ENCODE results near the gene TMEM201.

The TMEM201 gene

DNA sequence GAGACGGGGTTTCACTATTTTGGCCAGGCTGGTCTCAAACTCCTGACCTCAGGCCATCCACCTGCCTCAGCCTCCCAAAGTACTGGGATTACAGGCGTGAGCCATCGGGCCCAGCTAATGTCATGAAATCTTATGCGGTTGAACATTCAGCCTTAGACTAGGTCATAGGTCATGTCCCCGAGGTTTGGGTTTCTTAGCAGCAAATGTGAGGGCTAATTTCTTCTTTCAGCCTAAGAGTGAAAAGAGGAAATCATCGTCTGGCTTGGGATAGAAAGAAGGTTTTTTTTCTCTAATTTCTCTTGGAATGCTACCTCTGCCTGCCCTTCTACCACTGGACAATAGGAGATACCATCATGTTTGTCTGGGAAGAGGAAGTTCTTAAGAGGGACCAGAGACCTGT is 44.8 kb downstream of the TMEM201 start:
- DNase-seq, result no peak
- H3K4me1 ChIP-seq (ENCODE audit: insufficient read depth, low read length), result peaks cover 46% of the 10 kb centered on the region
- no peaks in the 10 kb centered on the region for H4K20me1 ChIP-seq (ENCODE audit: insufficient read depth, low read length)
- peaks cover 56% of the 10 kb centered on the region for H3K36me3 ChIP-seq (ENCODE audit: insufficient read depth, low read length)
- no peak for TF ChIP-seq EZH2 (IDR thresholded peaks at IDR 0.05; ENCODE audit: borderline replicate concordance, low read depth, low read length, severe bottlenecking)
- TF ChIP-seq, protein P1, sequence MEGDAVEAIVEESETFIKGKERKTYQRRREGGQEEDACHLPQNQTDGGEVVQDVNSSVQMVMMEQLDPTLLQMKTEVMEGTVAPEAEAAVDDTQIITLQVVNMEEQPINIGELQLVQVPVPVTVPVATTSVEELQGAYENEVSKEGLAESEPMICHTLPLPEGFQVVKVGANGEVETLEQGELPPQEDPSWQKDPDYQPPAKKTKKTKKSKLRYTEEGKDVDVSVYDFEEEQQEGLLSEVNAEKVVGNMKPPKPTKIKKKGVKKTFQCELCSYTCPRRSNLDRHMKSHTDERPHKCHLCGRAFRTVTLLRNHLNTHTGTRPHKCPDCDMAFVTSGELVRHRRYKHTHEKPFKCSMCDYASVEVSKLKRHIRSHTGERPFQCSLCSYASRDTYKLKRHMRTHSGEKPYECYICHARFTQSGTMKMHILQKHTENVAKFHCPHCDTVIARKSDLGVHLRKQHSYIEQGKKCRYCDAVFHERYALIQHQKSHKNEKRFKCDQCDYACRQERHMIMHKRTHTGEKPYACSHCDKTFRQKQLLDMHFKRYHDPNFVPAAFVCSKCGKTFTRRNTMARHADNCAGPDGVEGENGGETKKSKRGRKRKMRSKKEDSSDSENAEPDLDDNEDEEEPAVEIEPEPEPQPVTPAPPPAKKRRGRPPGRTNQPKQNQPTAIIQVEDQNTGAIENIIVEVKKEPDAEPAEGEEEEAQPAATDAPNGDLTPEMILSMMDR (IDR thresholded peaks at IDR 0.05; ENCODE audit: borderline replicate concordance, extremely low read depth, low read length, poor library complexity, severe bottlenecking), result no peak
- H3K4me2 ChIP-seq (ENCODE audit: insufficient read depth, low read length), result no peak overlapping the region
- H3K27me3 ChIP-seq (ENCODE audit: insufficient read depth, low read length, poor library complexity), result no peaks in the 10 kb centered on the region
- no peak overlapping the region for H3K4me3 ChIP-seq (ENCODE audit: low read depth in 1 of 2, low read length in 2 of 2)
- H2AFZ ChIP-seq (ENCODE audit: low read depth, low read length), result no peak overlapping the region
- ATAC-seq (ENCODE audit: insufficient read depth, low read depth), result no peak
- no peak overlapping the region for H3K9ac ChIP-seq (ENCODE audit: low read depth, low read length)
- H3K27ac ChIP-seq (ENCODE audit: low read length), result peak overlapping the region; percentile 36; the same call in 1 of the 2 replicates
- H3K9me3 ChIP-seq (ENCODE audit: insufficient read depth, low read length, severe bottlenecking), result no peaks in the 10 kb centered on the region
- H3K79me2 ChIP-seq (ENCODE audit: insufficient read depth, low read length), result peaks cover 85% of the 10 kb centered on the region

DNA sequence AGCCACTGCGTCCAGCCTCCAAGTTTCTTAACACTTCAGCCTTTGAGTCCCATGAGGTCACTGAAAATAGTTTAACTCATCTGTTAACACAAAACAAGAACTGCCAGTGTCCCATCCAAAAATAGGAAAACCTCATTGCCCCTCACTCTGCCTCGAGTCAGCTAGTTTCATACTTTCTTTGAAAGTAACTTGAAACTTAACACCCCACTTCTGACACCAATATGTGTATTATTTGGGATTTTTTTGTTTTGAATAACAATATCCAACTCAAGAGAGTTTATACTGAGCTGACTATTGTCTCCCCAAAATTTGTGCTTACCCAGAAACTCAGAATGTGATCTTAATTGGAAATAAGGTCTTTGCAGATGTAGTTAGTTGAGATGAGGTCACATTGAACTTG is 45.9 kb downstream of the TMEM201 start:
- Histone ChIP-seq H3K36me3 (ENCODE audit: insufficient read depth, low read length) (peaks cover 59% of the 10 kb centered on the region), H3K4me1 (ENCODE audit: insufficient read depth, low read length) (peaks cover 36% of the 10 kb centered on the region), H3K4me2 (ENCODE audit: insufficient read depth, low read length) (no peak overlapping the region), H3K27me3 (ENCODE audit: insufficient read depth, low read length, poor library complexity) (no peaks in the 10 kb centered on the region), H3K79me2 (ENCODE audit: insufficient read depth, low read length) (peaks cover 83% of the 10 kb centered on the region), H3K9me3 (ENCODE audit: insufficient read depth, low read length, severe bottlenecking) (no peaks in the 10 kb centered on the region), H3K27ac (ENCODE audit: low read length) (no peak overlapping the region; the same call in 1 of the 2 replicates), H4K20me1 (ENCODE audit: insufficient read depth, low read length) (no peaks in the 10 kb centered on the region), H3K9ac (ENCODE audit: low read depth, low read length) (no peak overlapping the region), H3K4me3 (ENCODE audit: low read depth in 1 of 2, low read length in 2 of 2) (no peak overlapping the region), H2AFZ (ENCODE audit: low read depth, low read length) (no peak overlapping the region)
- no peak for TF ChIP-seq EZH2 (IDR thresholded peaks at IDR 0.05; ENCODE audit: borderline replicate concordance, low read depth, low read length, severe bottlenecking)
- TF ChIP-seq, protein P1 (IDR thresholded peaks at IDR 0.05; ENCODE audit: borderline replicate concordance, extremely low read depth, low read length, poor library complexity, severe bottlenecking), result no peak
- DNase-seq (no peak), ATAC-seq (ENCODE audit: insufficient read depth, low read depth) (no peak)

DNA sequence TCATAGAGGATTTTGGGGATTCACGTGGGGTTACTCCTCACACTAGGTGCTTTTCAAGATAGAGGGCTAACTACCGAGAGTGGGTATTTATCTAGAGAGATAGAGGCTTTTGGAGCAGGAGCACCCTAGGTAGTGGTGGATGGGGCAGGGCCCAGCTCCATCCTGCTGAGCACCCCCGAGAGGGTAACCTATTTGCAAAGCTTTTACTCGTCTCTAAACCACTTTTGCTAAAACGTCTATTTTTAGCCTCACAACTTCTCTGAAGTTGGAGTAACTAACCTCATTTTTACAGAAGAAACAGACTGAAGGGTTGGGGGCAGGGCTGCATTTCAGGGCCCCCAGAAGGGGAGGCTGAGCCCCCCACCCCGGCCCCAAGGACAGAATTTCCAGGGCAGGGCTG is 50.5 kb downstream of the TMEM201 start:
- TF ChIP-seq, protein P1 (IDR thresholded peaks at IDR 0.05; ENCODE audit: borderline replicate concordance, extremely low read depth, low read length, poor library complexity, severe bottlenecking), result no peak
- TF ChIP-seq EZH2 (IDR thresholded peaks at IDR 0.05; ENCODE audit: borderline replicate concordance, low read depth, low read length, severe bottlenecking), result no peak
- H3K27me3 ChIP-seq (ENCODE audit: insufficient read depth, low read length, poor library complexity), result no peaks in the 10 kb centered on the region
- peaks cover 4% of the 10 kb centered on the region; the same call in 1 of the 2 replicates for H3K4me1 ChIP-seq (ENCODE audit: insufficient read depth, low read length)
- H2AFZ ChIP-seq (ENCODE audit: low read depth, low read length), result no peak overlapping the region
- no peak for DNase-seq
- no peak overlapping the region; the same call in 1 of the 2 replicates for H3K27ac ChIP-seq (ENCODE audit: low read length)
- no peak overlapping the region for H3K9ac ChIP-seq (ENCODE audit: low read depth, low read length)
- peaks cover 17% of the 10 kb centered on the region for H4K20me1 ChIP-seq (ENCODE audit: insufficient read depth, low read length)
- H3K79me2 ChIP-seq (ENCODE audit: insufficient read depth, low read length), result peaks cover 62% of the 10 kb centered on the region
- H3K9me3 ChIP-seq (ENCODE audit: insufficient read depth, low read length, severe bottlenecking), result no peaks in the 10 kb centered on the region
- H3K4me2 ChIP-seq (ENCODE audit: insufficient read depth, low read length), result no peak overlapping the region
- no peak overlapping the region for H3K4me3 ChIP-seq (ENCODE audit: low read depth in 1 of 2, low read length in 2 of 2)
- ATAC-seq (ENCODE audit: insufficient read depth, low read depth), result no peak
- H3K36me3 ChIP-seq (ENCODE audit: insufficient read depth, low read length), result peaks cover 59% of the 10 kb centered on the region

Data from DND-41 (cell line).